ENCODE results near the gene KLRG1.

GRCh38 chr12:8949342-8950220 is 39.8 kb upstream of the KLRG1 start, which contains the start of gene M6PR:
- TF ChIP-seq POLR2A (IDR thresholded peaks at IDR 0.05; ENCODE audit: low read depth, low read length) (peak; percentile 84), POLR2AphosphoS5 (IDR thresholded peaks at IDR 0.05; ENCODE audit: low read depth, low read length) (peak; percentile 88), TAF1 (IDR thresholded peaks at IDR 0.05; ENCODE audit: low read depth, low read length) (peak; percentile 60), PAX5 (IDR thresholded peaks at IDR 0.05; ENCODE audit: insufficient read depth, low read length, severe bottlenecking) (peak; percentile 33)

Data from GM12891 (cell line).